Prostate gland (tissue), 2 donors: Measurements from ENCODE around the gene MYBPH. TPM values are rescaled to one million over a fixed set of nuclear protein-coding genes. Genes with fewer than 3 reads are reported as not detected.

ENCODE experiments used
- DNase-seq: peaks from one replicate; pipeline ENCODE4 v3.0.0-alpha.2; 2019; ENCODE audit warnings: low spot score
- H3K27ac ChIP-seq, 2 donors: fragments of 200-600 bp; sonication (generic); 2 replicates each; pipeline ENCODE4 v1.5.1; 2017 to 2019
- H3K27me3 ChIP-seq: fragments of 200-600 bp; sonication (generic); replicated peaks from 2 replicates; pipeline ENCODE4 v1.5.1; 2019; ENCODE audit not compliant: insufficient read depth
- H3K36me3 ChIP-seq, 2 donors: fragments of 200-600 bp; sonication (generic); 1 replicate in 1 of 2; 2 replicates in 1 of 2; pipeline versions ENCODE4 v1.5.1 to v1.8.1; 2017 to 2019
- H3K4me1 ChIP-seq: fragments of 200-600 bp; sonication (generic); replicated peaks from 2 replicates; pipeline ENCODE4 v1.5.1; 2019
- H3K4me3 ChIP-seq, 2 donors: fragments of 200-600 bp; sonication (generic); 2 replicates each; pipeline ENCODE4 v1.5.1; 2017 to 2019
- H3K9me3 ChIP-seq: fragments of 200-600 bp; sonication (generic); 2 replicates; pipeline ENCODE4 v1.5.1; 2017
- CTCF ChIP-seq, 4 experiments: fragments of 200-600 bp in 2 of 4; fragments of 450-650 bp in 2 of 4; sonication (generic) in 2 of 4; IDR thresholded peaks; 1 replicate in 3 of 4; 2 replicates in 1 of 4; pipeline ENCODE4 v1.5.1; 2016 to 2019; ENCODE audit warnings: antibody characterized with exemption in 4 of 4, mild to moderate bottlenecking in 2 of 4, moderate library complexity in 2 of 4
- POLR2A ChIP-seq: fragments of 450-650 bp; IDR thresholded peaks from one replicate; pipeline ENCODE4 v1.6.1; 2016; ENCODE audit warnings: antibody characterized with exemption, mild to moderate bottlenecking
- POLR2AphosphoS5 ChIP-seq: sonication (generic); formaldehyde crosslinking; IDR thresholded peaks from one replicate; pipeline ENCODE4 v1.6.1; 2017; ENCODE audit warnings: antibody characterized with exemption
- WGBS: methylation state at CpG from one replicate; pipeline ENCODE4 v1.1.5; 2018; 5-methylcytosine and 5-hydroxymethylcytosine counted together
- intact Hi-C: fragments of 100-400 bp; cut with DNase I; formaldehyde crosslinking; loops from one replicate; pipeline ENCODE4 v1.14.2; 2022
- total RNA-seq, 2 donors: library from RNA; depleted of rRNA; stranded (reverse); fragments of >200 nt; gene quantifications; one replicate each; pipeline ENCODE4 v1.1.0, GENCODE V29; 2016

MYBPH gene
- total RNA-seq, 2 donors from 2014 or later = 7.7 TPM; not detected in 1

- WGBS = 92% methylated on average over 2 of the region's 2 CpGs
- Histone ChIP-seq H3K27me3 (no peaks in the 10 kb centered on the region), H3K9me3 (no peaks in the 10 kb centered on the region), H3K4me3 (no peak overlapping the region), H3K27ac (no peak overlapping the region), H3K4me1 (no peaks in the 10 kb centered on the region), H3K36me3 (no peaks in the 10 kb centered on the region)
- no peak for TF ChIP-seq POLR2A
- no peak for TF ChIP-seq POLR2AphosphoS5
- no peak for TF ChIP-seq CTCF (IDR thresholded peaks at IDR 0.05)
- DNase-seq = no peak
- intact Hi-C loops = loop anchor here (2.0 to 5.0 kb wide), 2 partner anchors 56 to 132 kb away; no protein-coding TSS in a partner anchor
Observed at GRCh38 chr1:203173011-203173555, 2.5 kb downstream of the MYBPH start.

GRCh38 chr1:203172184-203173010 lies 3.2 kb downstream of the MYBPH start:
- TF ChIP-seq POLR2A (no peak), CTCF (IDR thresholded peaks at IDR 0.05) (peak; percentile 45 to 81 (median 62))
- WGBS = 53% methylated on average over 8 of the region's 8 CpGs
- no peaks in the 10 kb centered on the region for H3K36me3 ChIP-seq
- intact Hi-C loops = loop anchor here (2.0 to 5.0 kb wide), 2 partner anchors 55 to 132 kb away; no protein-coding TSS in a partner anchor
- no peaks in the 10 kb centered on the region for H3K4me1 ChIP-seq
- no peaks in the 10 kb centered on the region for H3K27me3 ChIP-seq
- no peak overlapping the region for H3K27ac ChIP-seq
- H3K4me3 ChIP-seq = no peak overlapping the region
- no peaks in the 10 kb centered on the region for H3K9me3 ChIP-seq
- peak; percentile 25 for DNase-seq

GRCh38 chr1:203171341-203172183 lies 4.1 kb downstream of the MYBPH start:
- Histone ChIP-seq H3K4me3 (no peak overlapping the region), H3K4me1 (no peaks in the 10 kb centered on the region), H3K27ac (no peak overlapping the region), H3K36me3 (no peaks in the 10 kb centered on the region), H3K27me3 (no peaks in the 10 kb centered on the region), H3K9me3 (no peaks in the 10 kb centered on the region)
- intact Hi-C loops = loop anchor here (2.0 to 5.0 kb wide), 2 partner anchors 54 to 131 kb away; no protein-coding TSS in a partner anchor
- DNase-seq = no peak
- no peak for TF ChIP-seq CTCF (IDR thresholded peaks at IDR 0.05)
- no peak for TF ChIP-seq POLR2A
- TF ChIP-seq POLR2AphosphoS5 = no peak
- WGBS = 95% methylated on average over 22 of the region's 22 CpGs

- no peak overlapping the region for H3K4me3 ChIP-seq
- no peak overlapping the region for H3K27ac ChIP-seq
- no peak for DNase-seq
- 91% methylated on average over 7 of the region's 8 CpGs for WGBS
- H3K27me3 ChIP-seq = no peaks in the 10 kb centered on the region
- H3K36me3 ChIP-seq = no peaks in the 10 kb centered on the region
- TF ChIP-seq CTCF (IDR thresholded peaks at IDR 0.05) (no peak), POLR2AphosphoS5 (no peak), POLR2A (no peak)
- no peaks in the 10 kb centered on the region for H3K9me3 ChIP-seq
- intact Hi-C loops = loop anchor here (5.0 kb wide), 1 partner anchor 53 kb away; no protein-coding TSS in a partner anchor
- no peaks in the 10 kb centered on the region for H3K4me1 ChIP-seq
Observed at GRCh38 chr1:203170625-203171330, 4.8 kb downstream of the MYBPH start.
